ENCODE results near the gene ATRIP.

DNA sequence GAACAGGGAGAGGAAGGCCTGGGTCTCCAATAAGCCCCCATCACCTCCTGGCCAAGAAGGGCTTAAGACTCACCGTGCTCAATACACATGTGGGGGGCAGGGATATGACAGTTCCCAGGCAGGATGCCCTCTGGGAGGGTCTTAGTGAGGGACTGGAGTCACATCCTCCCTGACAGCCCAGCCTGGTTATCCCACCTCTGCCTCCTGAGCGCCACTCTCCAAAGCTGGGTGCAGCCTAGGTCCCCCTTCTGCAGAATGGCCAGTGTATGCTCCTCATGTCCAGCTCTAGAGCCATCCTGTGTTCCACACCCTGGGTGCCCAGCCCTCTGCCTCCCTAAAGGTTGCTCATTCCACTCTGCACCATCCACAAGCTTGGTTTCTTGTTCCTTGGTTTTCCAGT lies 58.6 kb downstream of the ATRIP start:
- TF ChIP-seq CTCF (IDR thresholded peaks at IDR 0.05): no peak
- no peak for TF ChIP-seq SIN3A (IDR thresholded peaks at IDR 0.05; ENCODE audit: borderline replicate concordance, insufficient read depth, low read depth, low read length)

Data from Panc1 (cell line).